WERI-Rb-1 (cell line): Measurements from ENCODE around the gene PTPA.

Source experiments
- DNase-seq: peaks from one replicate; pipeline ENCODE4 v3.0.0-alpha.2; 2020
- H3K27ac ChIP-seq: fragments of 250-450 bp; sonication (Bioruptor Pico); 2 replicates; pipeline ENCODE4 v1.5.1; 2020; ENCODE audit warnings: mild to moderate bottlenecking, moderate library complexity
- H3K27me3 ChIP-seq: fragments of 250-450 bp; sonication (Bioruptor Pico); 2 replicates; pipeline ENCODE4 v1.5.1; 2021; ENCODE audit warnings: mild to moderate bottlenecking, low read depth, moderate library complexity; ENCODE audit not compliant: insufficient read depth, severe bottlenecking
- H3K36me3 ChIP-seq: fragments of 250-450 bp; sonication (Bioruptor Pico); 2 replicates; pipeline ENCODE4 v1.5.1; 2020; ENCODE audit warnings: mild to moderate bottlenecking, moderate library complexity
- H3K4me3 ChIP-seq: 2 replicates; pipeline ENCODE4 v1.5.1; 2011; ENCODE audit warnings: low read depth, mild to moderate bottlenecking, control low read depth, low read length
- H3K9me3 ChIP-seq: fragments of 250-450 bp; sonication (Bioruptor Pico); 2 replicates; pipeline ENCODE4 v1.5.1; 2021; ENCODE audit warnings: mild to moderate bottlenecking, moderate library complexity; ENCODE audit not compliant: severe bottlenecking
- CTCF ChIP-seq: IDR thresholded peaks from 2 replicates; pipeline ENCODE4 v1.5.1; 2011; ENCODE audit warnings: low read depth, mild to moderate bottlenecking, control low read depth, inconsistent platforms, low read length

Gene PTPA

GRCh38 chr9:129089246-129089645, 22.0 kb upstream of the PTPA start:
- TF ChIP-seq CTCF = no peak
- Histone ChIP-seq H3K9me3 (no peaks in the 10 kb centered on the region), H3K27me3 (no peaks in the 10 kb centered on the region), H3K27ac (no peak overlapping the region), H3K4me3 (no peak overlapping the region), H3K36me3 (peaks cover 53% of the 10 kb centered on the region)
- DNase-seq = no peak

DNA sequence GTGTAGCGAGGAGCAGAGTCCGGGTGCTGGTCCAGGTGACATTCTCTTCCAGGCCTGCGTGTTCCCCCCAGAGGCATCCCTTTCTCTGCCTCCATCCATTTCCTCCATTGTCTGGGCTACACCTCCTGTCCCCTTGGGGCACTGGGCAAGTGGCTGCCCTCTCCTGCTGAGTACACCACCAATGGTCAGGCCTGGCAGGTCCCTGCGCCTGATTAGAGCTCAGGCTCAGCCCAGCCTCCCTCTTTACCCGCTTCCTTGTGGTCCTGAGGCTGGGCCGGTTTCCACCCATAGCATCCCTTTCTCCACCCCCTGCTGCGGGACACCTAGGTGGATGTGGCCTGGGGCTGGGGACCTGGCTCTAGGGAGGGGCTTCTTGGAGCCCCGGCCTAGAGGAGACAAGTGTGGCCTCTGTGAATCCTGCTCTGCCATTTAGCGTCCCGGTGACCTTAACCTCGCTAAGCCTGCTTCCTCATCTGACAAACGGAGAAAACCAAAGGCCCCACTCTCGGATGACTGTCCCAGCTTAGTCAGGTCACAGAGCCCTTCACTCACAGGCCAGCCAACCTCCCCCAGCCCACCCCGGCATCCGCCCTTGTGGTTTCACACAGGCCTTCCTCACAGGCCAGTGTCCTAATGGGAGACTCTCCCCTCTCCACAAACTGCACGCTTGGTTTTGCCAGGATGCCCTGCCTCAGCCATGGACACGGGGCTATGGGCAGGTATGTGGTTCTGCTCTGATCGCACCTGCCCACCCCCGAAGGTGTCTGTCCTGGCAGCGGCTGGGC, 17.4 kb upstream of the PTPA start:
- no peak for TF ChIP-seq CTCF
- no peak for DNase-seq
- no peaks in the 10 kb centered on the region for H3K9me3 ChIP-seq
- no peak overlapping the region for H3K4me3 ChIP-seq
- H3K36me3 ChIP-seq = peaks cover 28% of the 10 kb centered on the region
- H3K27ac ChIP-seq = no peak overlapping the region
- no peaks in the 10 kb centered on the region for H3K27me3 ChIP-seq

GRCh38 chr9:129094387-129095169, 16.6 kb upstream of the PTPA start:
- TF ChIP-seq CTCF = no peak
- Histone ChIP-seq H3K27me3 (no peaks in the 10 kb centered on the region), H3K9me3 (no peaks in the 10 kb centered on the region), H3K4me3 (no peak overlapping the region), H3K27ac (no peak overlapping the region), H3K36me3 (peaks cover 20% of the 10 kb centered on the region)
- no peak for DNase-seq

DNA sequence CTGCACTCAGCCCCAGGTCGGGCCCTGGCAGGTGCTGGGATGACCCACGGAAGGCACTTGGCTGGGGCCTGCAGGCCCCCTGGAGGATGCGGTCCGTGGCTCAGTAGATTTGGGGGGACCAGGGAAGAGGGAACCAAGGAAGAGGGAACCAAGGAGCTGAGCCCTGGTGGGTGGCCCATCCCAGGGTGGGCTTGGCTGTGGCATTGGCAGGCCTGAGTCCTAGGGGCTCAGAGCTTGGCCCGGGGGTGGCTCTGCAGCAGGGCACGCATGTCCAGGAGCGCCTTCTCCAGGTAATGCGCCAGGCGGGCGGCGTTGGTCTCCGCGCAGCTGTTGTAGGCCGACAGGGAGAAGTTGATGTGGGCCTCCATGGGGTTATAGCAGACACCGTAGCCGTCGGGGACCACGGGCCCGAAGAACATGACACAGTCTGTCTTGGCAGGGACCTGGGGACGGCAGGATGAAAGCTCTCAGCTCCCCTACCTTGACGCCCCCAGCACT, 16.0 kb upstream of the PTPA start:
- no peaks in the 10 kb centered on the region for H3K27me3 ChIP-seq
- H3K9me3 ChIP-seq = no peaks in the 10 kb centered on the region
- DNase-seq = no peak
- no peak overlapping the region for H3K4me3 ChIP-seq
- H3K27ac ChIP-seq = no peak overlapping the region
- no peak for TF ChIP-seq CTCF
- peaks cover 14% of the 10 kb centered on the region for H3K36me3 ChIP-seq

GRCh38 chr9:129095908-129096307, 15.3 kb upstream of the PTPA start:
- no peaks in the 10 kb centered on the region for H3K27me3 ChIP-seq
- no peak for DNase-seq
- no peak for TF ChIP-seq CTCF
- peaks cover 8% of the 10 kb centered on the region for H3K36me3 ChIP-seq
- no peak overlapping the region for H3K4me3 ChIP-seq
- H3K27ac ChIP-seq = no peak overlapping the region
- no peaks in the 10 kb centered on the region for H3K9me3 ChIP-seq
